ENCODE data around the gene PROKR1.
"Not testable (repeated sequence)": the region's sequence is repeated elsewhere in the genome, so short reads cannot be mapped to it uniquely, and the experiment has no call there.

Gene PROKR1

DNA sequence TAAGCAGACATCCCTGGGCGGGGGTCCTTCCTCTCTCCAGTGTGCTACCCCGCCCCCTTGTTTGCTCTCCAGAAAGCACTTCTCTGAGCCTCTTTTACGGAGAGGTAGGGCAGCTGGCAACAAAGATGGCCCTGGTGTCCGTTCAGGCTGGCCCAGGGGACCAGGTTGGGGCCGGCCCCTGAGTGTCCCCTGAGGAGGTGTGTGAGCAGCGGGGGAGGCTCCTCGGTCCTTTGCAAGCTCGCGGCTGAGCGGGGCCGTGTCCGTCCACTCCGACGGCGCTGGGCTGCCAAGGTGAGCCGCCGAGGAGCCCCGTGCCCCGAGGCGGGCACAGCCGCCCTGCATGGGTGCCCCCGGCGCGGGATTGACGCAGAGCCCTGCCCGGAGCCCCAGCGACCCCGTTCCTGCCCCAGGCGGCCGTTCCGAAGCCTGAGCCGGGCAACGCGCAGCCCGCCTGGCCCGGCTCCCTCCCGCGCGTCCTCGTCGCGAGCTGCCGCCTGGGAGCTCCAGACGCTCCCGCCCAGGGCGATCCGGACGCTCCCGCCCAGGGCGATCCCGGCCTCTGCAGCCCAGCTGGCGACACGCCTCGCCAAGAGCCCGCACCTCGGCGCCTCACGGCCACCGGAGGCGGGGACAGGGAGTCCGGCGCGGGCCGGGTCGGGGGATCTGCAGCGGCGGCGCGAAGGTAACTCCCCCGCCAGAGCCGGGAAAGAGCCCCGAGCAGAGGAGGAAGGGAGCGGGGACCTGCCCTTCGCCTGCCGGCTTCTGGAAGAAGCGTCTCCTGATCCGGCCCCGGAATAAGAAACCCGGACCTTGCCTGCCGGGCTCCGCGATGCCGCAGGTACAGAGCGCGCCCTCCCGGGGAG is at the start of gene PROKR1:
TSS of gene PROKR1 (plus strand) at position 569 of the 863 bp plus-strand sequence. CDS start 2,243 bp downstream, outside the sequence.
- no peak for DNase-seq

DNA sequence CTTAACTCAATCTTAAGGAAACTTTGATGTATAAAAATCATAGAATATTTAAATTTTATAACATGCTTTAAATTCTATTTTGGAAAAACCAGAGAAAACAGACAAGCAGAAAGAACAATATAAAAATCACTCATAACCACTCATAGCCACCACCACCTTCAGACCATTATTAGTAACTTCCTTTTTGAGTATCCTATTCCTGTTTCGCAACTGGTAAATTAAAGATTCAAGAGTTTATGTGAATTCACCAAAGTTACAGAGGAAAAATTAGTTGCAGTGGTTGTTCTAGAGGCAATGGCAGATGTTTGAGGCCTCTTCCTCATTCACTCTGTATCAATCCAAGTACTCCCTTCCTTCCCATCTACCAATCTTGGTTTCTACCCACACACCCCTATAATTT is 49.3 kb upstream of the PROKR1 start:
- no peak for DNase-seq

DNA sequence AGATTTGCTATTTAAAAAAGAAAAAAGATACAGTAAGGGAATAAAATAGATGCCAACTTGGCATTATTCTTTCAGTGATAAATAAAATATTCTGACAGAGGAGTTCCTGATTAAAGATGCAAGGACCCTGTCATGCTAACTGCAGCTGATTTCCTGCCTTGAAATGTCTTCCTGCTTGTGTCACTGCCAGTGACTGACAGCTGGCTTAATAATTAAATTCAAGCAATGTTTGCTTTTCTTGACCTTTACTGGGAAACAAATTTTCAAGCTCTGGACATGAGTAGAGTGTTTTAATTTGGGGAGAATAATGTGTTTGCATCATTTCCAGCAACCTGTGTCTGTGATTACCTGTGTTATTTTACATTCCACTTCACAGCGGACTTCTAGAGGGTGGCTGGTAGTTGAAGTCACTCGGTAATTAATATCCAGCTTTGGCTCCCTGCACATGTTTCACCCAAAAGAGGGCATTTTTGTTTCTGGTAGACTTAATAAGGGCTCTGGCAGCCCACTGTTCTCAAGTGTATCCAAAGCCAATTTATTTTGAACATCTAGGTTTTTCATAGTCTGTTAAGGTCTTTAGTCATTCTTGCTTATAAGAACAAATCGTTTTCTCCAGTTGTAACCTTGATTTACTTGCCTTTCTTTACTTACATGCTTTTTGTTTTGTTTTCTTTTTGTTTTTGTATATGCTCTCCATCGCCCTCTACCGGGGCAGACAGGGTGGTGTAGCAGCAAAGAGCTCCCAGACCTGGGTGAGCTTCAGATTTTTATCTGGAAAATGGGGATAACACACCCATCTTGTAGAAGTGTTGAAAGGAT is 48.5 kb upstream of the PROKR1 start:
- no peak for DNase-seq

- DNase-seq, result not testable (repeated sequence)
Observed at GRCh38 chr2:68595493-68595785, 47.9 kb upstream of the PROKR1 start.

GRCh38 chr2:68600495-68600894 is 42.9 kb upstream of the PROKR1 start:
- DNase-seq, result not testable (repeated sequence)

GRCh38 chr2:68603059-68603458 is 40.3 kb upstream of the PROKR1 start:
- no peak for DNase-seq

DNA sequence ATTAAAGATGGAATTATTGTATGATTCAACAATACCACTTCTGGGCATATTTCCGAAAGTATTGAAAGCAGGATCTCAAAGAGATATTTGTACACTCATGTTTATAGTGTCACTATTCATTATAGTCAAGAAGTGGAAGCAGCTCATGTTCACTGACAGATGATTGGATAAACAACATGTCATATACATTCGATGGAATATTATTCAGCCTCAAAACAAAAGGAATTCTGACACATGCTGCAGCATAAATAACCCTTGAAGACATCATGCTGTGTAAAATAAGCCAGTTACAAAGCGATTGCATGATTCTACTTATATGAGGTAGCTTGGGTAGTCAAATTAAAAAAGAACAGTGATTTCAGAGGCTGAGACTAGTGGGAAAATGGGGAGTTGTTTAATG is 39.3 kb upstream of the PROKR1 start:
- no peak for DNase-seq

GRCh38 chr2:68605939-68606338 is 37.4 kb upstream of the PROKR1 start:
- DNase-seq, result no peak

GRCh38 chr2:68606759-68607158 is 36.6 kb upstream of the PROKR1 start:
- DNase-seq, result no peak

DNA sequence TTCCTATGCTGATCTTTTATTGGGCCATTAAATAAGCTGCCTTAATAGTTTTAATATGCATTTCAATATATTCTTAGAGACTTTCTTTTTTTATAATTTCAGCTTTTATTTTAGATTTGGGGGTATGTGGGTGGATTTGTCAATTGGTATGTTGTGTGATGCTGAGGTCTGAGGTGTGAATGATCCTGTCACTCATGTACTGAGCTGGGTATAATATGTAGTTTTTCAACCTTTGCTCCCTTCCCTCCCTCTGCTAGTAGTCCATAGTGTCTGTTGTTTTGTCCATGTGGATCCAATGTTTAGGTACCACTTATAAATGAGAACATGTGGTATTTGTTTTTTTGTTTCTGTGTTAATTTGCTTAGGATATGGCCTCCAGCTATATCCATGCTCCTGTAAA is 35.5 kb upstream of the PROKR1 start:
- no peak for DNase-seq

GRCh38 chr2:68612765-68613519 is 30.4 kb upstream of the PROKR1 start:
- DNase-seq, result no peak

GRCh38 chr2:68620772-68621171 is 22.6 kb upstream of the PROKR1 start:
- DNase-seq, result no peak

GRCh38 chr2:68623820-68624219 is 19.6 kb upstream of the PROKR1 start:
- no peak for DNase-seq

DNA sequence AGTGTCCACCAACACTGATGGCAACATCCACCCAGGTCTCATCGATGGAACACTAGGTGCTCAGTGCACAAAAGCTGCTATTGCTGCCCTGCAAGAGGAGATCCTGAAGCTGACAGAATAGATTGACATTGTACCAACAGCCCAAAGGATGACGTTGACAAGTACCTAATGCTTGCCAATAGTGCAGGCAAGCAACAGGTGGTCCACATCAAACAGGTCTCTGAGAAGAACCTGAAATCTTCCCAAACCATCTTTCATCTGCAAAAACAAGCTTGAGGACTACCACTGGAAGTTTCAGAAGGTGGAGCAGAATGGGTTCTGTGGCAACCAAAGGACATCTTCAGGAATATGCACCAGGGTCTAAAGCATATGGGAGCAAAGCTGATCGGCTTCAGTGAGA is 15.8 kb upstream of the PROKR1 start:
- no peak for DNase-seq

- no peak for DNase-seq
Observed at GRCh38 chr2:68632021-68632420, 11.4 kb upstream of the PROKR1 start.

DNA sequence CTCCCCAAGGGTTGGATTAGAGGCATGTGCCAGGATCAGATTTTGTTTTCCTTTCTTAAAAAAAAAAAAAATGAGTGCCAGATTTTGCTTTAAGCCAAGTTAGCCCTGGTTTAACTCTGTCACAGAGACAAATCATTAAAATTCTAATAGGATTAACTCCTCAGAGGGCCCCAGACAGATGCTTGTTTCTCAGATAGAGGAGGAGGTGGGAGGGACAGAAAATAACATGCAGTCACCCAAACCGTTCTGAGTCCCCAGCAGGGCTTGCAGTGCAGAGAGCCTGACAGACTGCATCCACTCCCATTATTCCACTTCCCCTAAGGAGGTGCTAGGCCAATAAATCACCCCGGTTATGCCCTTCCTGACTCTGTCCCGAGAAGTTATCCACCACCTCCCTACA is 6.3 kb upstream of the PROKR1 start:
- no peak for DNase-seq

- DNase-seq, result no peak
Observed at GRCh38 chr2:68643874-68644485, 601 bp downstream of the PROKR1 start.

GRCh38 chr2:68645523-68645922 is 2.1 kb downstream of the PROKR1 start:
- DNase-seq, result no peak

DNA sequence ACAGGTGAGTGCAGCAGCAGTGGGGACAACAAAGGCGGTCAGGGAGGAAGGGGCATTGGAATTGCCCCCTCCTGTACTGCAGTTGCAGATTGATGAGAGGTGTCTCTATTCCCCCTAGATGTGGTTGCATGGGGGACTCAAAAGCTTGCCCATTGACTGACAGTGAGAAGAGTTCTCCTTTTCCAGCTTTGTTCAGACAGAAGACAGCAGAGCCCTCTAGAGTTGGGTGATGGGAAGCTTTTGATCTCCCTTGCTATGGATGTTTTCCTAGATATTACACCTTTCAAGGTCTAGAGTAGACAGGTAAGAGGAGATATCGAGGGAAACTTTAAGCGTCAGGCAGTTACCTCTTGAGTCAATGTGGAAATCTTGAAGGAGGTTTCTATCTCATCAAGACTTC is 2.9 kb downstream of the PROKR1 start:
- DNase-seq, result no peak

DNA sequence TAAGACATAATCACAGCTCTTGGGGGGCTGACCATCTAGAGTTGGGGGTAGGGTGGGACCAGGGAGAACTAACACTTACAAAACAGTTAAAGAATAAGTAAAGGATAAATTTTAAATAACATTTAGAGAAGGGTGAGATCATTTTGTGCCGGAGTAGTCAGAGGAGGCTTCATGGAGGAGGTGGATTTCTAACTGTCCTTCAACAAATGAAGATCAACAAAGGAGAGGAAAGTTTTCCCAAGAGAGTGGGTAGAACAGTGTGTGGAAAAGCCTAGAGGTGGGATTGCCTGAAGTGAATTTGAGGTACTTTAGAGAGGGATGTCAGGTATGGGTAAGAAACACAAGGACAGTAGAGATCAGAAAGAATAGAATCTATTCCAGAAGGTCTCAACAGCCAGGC is 7.3 kb downstream of the PROKR1 start:
- DNase-seq, result no peak

GRCh38 chr2:68653034-68653433 is 9.7 kb downstream of the PROKR1 start:
- no peak for DNase-seq

DNA sequence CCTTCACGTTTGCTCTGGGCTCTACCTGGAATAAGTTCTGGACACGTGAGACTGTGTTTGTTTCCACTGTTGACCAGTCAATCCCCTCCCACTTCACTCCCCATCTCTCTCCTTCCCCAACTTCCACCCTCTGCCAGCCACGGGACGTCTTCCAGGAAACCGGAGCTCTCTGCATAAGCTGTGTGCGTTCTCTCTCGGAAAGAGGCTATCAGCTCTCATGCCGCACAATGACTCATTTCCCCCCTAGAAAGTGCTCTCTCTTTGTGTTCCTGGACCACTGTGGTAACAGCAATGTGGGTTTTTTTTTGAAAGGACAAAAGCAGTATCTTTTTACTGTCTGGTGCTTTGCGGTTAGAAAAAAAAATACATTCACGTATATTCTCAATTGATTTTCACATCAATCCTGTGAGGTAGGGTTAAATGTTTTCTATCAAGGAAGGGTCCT is 10.2 kb downstream of the PROKR1 start:
- no peak for DNase-seq

DNA sequence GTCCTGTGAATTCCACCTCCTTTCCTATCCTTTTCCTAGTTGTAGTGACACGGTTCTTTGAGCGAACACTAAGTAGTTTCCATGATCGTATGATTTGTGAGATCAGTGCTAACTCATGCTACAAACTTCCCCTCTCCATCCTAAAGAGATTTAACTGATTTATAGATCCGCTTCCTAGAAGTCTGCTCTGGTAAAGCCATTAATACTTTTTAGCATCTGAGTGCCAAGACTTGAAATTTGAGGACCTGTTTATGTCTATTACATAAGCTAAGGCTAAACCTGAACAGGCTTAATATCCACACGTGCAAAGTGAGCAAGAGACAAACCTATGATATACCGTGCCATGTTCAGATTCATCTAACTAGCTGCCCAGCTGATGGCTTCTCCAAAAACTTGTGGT is 14.9 kb downstream of the PROKR1 start:
- no peak for DNase-seq
